ENCODE measurements around the gene PPP1R3C. TPM values are rescaled to one million over a fixed set of nuclear protein-coding genes. Genes with fewer than 3 reads are reported as not detected.

PPP1R3C gene
- total RNA-seq, 1 donor from 2014 or later, result 37.9 TPM

Other genes starting within 250 kb of the PPP1R3C start
- gene HECTD2, start 222.7 kb downstream of the PPP1R3C start, total RNA-seq, result 58.3 TPM
- 92.5 TPM for gene TNKS2, start 165.4 kb upstream of the PPP1R3C start, total RNA-seq

All from frontal cortex (tissue), 1 donor.